Mesodermal cell (in vitro differentiated cells): ENCODE data around the gene PDCD1. TPM values are rescaled to one million over a fixed set of nuclear protein-coding genes. Genes with fewer than 3 reads are reported as not detected.
"Not testable (repeated sequence)": the region's sequence is repeated elsewhere in the genome, so short reads cannot be mapped to it uniquely, and the experiment has no call there.

Experiments used
- H3K27ac ChIP-seq: 2 replicates; pipeline ENCODE4 v1.7.0; 2013; ENCODE audit warnings: mild to moderate bottlenecking, low read depth, low read length, moderate library complexity; ENCODE audit not compliant: severe bottlenecking
- H3K36me3 ChIP-seq: 2 replicates; pipeline ENCODE4 v1.7.1; 2013; ENCODE audit warnings: mild to moderate bottlenecking, low read length, moderate library complexity; ENCODE audit not compliant: control insufficient read depth, insufficient read depth
- H3K4me1 ChIP-seq: one replicate; pipeline ENCODE4 v1.7.1; 2013; ENCODE audit warnings: mild to moderate bottlenecking, low read length; ENCODE audit not compliant: insufficient read depth, control insufficient read depth, poor library complexity, severe bottlenecking
- H3K4me3 ChIP-seq: 2 replicates; pipeline ENCODE4 v1.7.0; 2013; ENCODE audit warnings: low read length, control low read depth, mild to moderate bottlenecking; ENCODE audit not compliant: insufficient read depth, poor library complexity, severe bottlenecking; ENCODE audit errors: extremely low read depth
- H3K9me3 ChIP-seq: 2 replicates; pipeline ENCODE4 v1.7.1; 2013; ENCODE audit warnings: mild to moderate bottlenecking, low read length, moderate library complexity; ENCODE audit not compliant: control insufficient read depth
- WGBS, 2 experiments: methylation state at CpG; one replicate each; pipeline ENCODE4 v1.1.5; 2013; ENCODE audit warnings: missing lambda C conversion rate in 2 of 2; ENCODE audit not compliant: insufficient coverage in 2 of 2; 5-methylcytosine and 5-hydroxymethylcytosine counted together
- polyA plus RNA-seq, 2 experiments: library from polyadenylated mRNA; stranded (reverse); fragments of 50-300 nt; gene quantifications; one replicate each; pipeline ENCODE4 v1.2.3, GENCODE V29; 2013

PDCD1 gene
- not detected for polyA plus RNA-seq (2013, experiment 1 of 2)
- not detected for polyA plus RNA-seq (2013, experiment 2 of 2)

GRCh38 chr2:241858206-241859016 lies at the start of gene PDCD1:
Gene PDCD1, minus strand, starts transcription at chr2:241858894. Its CDS starts 56 bp downstream, at chr2:241858838.
- WGBS, 2 experiments = 80 to 93% methylated on average over 18 to 22 of the region's 28 CpGs
- H3K27ac ChIP-seq = no peak within 1 kb of the TSS

GRCh38 chr2:241907831-241908230 lies 49.1 kb upstream of the PDCD1 start:
- not testable (repeated sequence) for H3K9me3 ChIP-seq, H3K27ac ChIP-seq, H3K4me1 ChIP-seq, H3K36me3 ChIP-seq, H3K4me3 ChIP-seq
- WGBS, 2 experiments = 91 to 98% methylated on average over 7 of the region's 7 CpGs

More at GRCh38 chr2:241858206-241859016, at the start of gene PDCD1:
- Histone ChIP-seq H3K4me1 (peaks cover 10% of the 10 kb centered on the region), H3K9me3 (no peaks in the 10 kb centered on the region), H3K4me3 (no peak within 1 kb of the TSS), H3K36me3 (no peaks in the 10 kb centered on the region)

DNA sequence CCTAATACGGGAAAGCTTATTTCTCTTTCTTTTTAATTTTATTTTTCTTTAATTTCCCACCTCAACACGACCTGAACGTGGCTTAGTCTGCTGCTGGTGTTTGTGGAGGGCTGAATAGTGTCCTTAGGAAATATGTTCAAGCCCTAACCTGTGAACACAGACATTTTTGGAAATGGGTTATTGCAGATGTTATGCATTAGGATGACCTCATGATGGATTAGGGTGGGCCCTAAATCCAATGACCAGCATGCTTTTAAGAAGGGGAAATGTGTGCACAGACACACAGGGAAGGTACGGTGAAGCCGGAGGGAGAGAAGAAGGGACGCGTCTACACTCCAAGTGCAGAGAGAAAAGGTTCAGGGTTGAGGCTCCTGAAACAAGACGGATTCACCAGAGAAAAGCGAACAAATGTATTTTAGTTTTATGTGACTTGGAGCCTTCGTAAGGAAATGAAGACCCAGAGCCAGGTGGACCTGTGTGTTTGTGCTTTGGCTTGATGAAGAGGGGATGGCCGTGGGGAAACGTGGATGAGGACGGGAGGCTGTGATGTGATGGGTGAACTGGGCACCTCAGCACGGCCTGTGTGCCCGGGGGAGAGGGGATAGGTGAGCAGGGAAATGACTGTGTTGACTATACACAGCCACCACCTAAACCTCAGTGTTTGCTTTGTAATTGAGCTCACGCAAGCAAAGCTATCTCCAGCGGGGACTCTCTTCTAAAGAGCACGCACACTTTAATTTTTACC lies 48.3 kb upstream of the PDCD1 start:
- 97 to 98% methylated on average over 11 of the region's 18 CpGs for WGBS, 2 experiments
- Histone ChIP-seq H3K27ac (no peak overlapping the region), H3K36me3 (no peaks in the 10 kb centered on the region), H3K4me3 (no peak overlapping the region), H3K4me1 (no peaks in the 10 kb centered on the region), H3K9me3 (no peaks in the 10 kb centered on the region)

DNA sequence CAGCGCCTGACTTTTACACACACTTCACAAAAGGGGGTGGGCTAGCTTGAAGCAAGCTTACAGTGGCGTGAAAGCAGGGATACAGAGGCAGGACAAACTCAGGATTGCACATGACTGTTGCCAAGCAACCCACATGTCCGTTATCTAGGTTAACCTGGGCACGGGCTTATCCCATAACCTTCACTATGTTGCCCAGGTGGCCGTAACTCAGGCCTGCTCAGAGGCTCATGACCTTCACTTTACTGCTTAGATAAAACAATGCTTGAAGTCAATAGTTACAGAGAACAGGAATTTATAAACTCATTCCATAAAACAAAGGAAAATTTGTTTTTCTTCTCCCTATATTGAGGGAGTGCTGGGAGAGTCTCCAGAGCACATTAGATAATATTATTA lies 47.7 kb upstream of the PDCD1 start:
- H3K9me3 ChIP-seq, H3K4me3 ChIP-seq, H3K36me3 ChIP-seq, H3K4me1 ChIP-seq, H3K27ac ChIP-seq: not testable (repeated sequence)
- WGBS, 2 experiments = 94 to 100% methylated on average over 3 to 4 of the region's 5 CpGs

DNA sequence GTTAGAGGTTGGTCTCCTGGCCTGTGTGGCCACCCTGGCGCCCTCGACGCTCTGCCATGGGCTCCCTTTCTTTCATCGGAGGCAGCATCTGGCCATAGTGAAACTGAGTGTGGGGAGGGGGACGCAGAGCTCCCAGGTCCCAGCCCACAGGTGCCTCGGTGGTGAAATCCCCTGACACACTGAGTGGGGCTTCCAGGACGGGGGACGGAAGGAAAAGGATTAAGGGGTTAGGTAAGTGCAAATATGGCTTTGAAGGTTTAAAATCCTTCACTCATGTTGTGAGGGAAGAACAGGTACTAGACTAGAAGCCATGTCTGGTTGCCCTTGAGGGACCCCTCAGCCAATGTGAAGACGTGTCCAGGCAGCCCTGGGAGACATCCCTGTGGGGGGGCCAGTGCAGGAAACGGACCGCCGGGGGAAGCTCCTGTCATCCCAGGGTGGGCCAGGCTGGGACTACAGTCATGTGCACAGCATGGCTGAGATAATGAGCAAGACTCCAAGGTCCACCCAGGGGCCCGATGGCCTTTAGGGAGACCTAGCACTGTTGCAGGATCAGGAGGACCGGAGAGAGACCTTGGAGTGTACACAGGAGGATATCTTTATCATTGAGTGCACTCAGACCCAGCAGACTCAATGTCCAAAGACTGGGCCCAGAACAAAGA lies 47.2 kb upstream of the PDCD1 start:
- Histone ChIP-seq H3K9me3 (no peaks in the 10 kb centered on the region), H3K36me3 (no peaks in the 10 kb centered on the region), H3K4me3 (no peak overlapping the region), H3K27ac (no peak overlapping the region), H3K4me1 (peaks cover 7% of the 10 kb centered on the region)
- 90 to 92% methylated on average over 11 to 12 of the region's 14 CpGs for WGBS, 2 experiments

DNA sequence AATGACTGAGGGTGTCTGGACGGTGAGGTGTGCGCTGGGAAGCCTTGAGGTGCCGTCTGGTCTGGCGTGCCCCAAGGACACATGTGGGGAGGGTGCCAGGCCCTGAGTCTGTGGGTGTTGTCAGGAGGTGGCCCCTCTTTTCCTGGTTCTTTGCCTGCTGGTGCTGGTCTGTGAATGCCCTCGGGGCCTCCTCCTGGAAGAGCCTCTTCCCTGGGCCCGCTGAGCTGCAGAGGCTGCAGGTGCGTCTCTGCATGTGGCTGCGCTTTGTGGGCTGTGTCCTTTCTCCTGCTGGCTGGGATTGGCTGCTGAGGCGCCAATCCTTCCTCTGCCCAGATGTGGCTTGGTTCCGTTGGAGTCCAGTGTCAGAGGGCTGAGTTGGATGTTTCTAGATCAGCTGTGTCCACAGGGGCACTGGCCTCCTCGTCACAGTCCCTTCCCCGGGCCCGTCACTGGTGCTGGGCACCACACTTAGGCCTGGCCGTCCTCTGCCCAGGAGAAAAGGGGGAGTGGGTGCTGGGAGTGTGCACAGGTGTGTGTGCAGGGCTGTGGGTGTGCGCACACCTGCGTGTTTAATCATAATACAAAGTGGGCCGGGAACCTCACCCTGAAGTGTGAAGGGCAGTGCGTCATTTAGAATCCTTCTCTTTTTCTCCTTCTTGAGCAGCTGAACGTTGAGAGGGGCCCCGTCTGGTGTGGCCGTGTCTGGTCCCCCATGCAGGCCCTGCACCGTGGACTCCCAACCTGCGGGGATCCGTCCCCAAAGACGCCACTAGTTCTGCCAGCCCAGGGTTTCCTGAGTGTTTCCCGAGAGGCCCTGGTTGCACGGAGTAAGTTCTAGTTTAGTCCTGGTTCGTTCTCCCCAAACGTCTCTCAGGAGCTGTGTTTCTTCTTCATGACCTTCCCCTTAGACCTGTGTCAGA lies 46.4 kb upstream of the PDCD1 start:
- Histone ChIP-seq H3K4me3 (no peak overlapping the region), H3K36me3 (no peaks in the 10 kb centered on the region)
- WGBS, 2 experiments = 90 to 92% methylated on average over 22 to 28 of the region's 29 CpGs

DNA sequence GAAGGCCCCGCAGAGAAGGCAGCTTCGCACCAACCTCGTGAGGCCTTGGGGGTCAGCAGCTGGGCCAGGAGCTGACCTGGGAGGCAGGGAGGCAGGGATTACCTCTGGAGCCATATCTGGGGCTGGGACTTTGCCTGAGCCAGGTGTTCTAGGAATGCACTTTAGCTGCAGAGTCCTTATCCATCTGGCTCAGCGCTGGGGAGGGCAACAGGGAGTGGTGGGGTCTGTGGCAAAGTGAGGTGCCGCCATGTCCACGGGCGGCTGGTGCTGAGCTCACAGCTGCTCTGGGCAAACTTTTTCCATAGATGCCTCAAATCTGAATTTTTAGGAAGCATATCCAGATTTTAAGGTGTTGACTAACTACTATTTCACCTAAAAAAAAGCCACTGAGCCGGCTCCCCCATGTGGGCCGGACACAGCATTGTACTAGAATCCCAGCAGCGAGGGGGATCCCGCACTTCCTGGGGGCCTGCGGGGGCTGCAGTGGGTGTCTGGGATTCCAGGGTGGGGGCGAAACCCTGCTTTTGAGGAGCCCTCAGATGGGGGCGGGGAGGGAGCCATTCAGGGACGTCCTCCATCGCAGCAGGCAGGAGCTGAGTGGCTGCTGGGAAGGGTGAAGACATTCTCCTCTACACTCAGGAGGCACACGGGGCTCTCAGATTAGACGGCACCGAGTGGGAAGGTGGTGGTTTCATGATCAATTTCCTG lies 45.5 kb upstream of the PDCD1 start:
- no peak overlapping the region for H3K27ac ChIP-seq
- peaks cover 12% of the 10 kb centered on the region for H3K4me1 ChIP-seq
- H3K9me3 ChIP-seq = no peaks in the 10 kb centered on the region
- WGBS, 2 experiments = 96 to 97% methylated on average over 11 to 13 of the region's 19 CpGs
- H3K36me3 ChIP-seq = no peaks in the 10 kb centered on the region
- H3K4me3 ChIP-seq = no peak overlapping the region

More for the DNA sequence above, 46.4 kb upstream of the PDCD1 start:
- Histone ChIP-seq H3K27ac (no peak overlapping the region), H3K4me1 (peaks cover 9% of the 10 kb centered on the region), H3K9me3 (no peaks in the 10 kb centered on the region)

GRCh38 chr2:241903121-241904010 lies 44.7 kb upstream of the PDCD1 start:
- Histone ChIP-seq H3K4me1 (peaks cover 12% of the 10 kb centered on the region), H3K9me3 (no peaks in the 10 kb centered on the region), H3K36me3 (no peaks in the 10 kb centered on the region), H3K4me3 (no peak overlapping the region), H3K27ac (no peak overlapping the region)
- 92% methylated on average over 37 to 40 of the region's 40 CpGs for WGBS, 2 experiments

- H3K9me3 ChIP-seq = no peaks in the 10 kb centered on the region
- no peaks in the 10 kb centered on the region for H3K36me3 ChIP-seq
- H3K4me1 ChIP-seq = peaks cover 12% of the 10 kb centered on the region
- 51 to 56% methylated on average over 28 to 30 of the region's 48 CpGs for WGBS, 2 experiments
- no peak overlapping the region for H3K4me3 ChIP-seq
- no peak overlapping the region for H3K27ac ChIP-seq
Measured at GRCh38 chr2:241902357-241902991, 43.8 kb upstream of the PDCD1 start.
